ENCODE measurements around the gene ANKRD44.

DNA sequence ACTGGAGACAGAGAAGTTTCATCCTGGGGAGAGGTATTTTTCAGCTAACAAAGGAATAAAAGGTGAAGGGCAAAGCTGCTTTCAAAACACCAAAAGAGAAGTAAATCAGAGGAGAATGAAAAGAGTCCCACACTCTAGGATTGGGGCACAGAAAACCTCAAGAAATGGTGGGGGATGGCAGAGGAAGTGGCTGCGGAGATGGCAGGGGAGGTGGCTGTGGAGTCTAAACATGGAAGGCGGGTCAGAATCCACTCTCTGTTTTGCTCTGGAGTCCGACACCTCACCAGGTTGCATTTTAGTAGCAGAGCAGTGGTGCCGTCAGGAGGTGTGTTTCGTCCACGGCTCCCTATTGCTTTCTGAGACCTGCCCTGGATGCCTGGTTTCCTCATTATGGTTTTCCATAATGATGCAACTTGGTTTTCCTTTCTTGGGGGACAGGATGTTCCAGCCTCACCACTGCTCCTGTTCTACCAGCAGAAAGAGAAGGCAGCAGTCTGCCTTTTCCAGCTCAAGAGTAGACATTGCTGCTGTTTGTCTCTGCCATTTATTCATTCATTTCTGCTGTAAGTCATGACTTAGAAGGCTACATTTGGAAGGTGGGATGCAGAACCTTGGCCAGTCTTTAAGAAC lies 188.7 kb downstream of the ANKRD44 start:
- no peak for TF ChIP-seq EZH2phosphoT487 (IDR thresholded peaks at IDR 0.05; ENCODE audit: borderline replicate concordance)
- TF ChIP-seq, protein P1, sequence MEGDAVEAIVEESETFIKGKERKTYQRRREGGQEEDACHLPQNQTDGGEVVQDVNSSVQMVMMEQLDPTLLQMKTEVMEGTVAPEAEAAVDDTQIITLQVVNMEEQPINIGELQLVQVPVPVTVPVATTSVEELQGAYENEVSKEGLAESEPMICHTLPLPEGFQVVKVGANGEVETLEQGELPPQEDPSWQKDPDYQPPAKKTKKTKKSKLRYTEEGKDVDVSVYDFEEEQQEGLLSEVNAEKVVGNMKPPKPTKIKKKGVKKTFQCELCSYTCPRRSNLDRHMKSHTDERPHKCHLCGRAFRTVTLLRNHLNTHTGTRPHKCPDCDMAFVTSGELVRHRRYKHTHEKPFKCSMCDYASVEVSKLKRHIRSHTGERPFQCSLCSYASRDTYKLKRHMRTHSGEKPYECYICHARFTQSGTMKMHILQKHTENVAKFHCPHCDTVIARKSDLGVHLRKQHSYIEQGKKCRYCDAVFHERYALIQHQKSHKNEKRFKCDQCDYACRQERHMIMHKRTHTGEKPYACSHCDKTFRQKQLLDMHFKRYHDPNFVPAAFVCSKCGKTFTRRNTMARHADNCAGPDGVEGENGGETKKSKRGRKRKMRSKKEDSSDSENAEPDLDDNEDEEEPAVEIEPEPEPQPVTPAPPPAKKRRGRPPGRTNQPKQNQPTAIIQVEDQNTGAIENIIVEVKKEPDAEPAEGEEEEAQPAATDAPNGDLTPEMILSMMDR (conservative IDR thresholded peaks at IDR 0.05; ENCODE audit: low read length): no peak
